Measurements from ENCODE around the gene ILKAP. TPM values are rescaled to one million over a fixed set of nuclear protein-coding genes. Genes with fewer than 3 reads are reported as not detected.

ILKAP gene
- polyA plus RNA-seq, 3 donors, result 23.2 to 44.2 (median 29.3) TPM

GRCh38 chr2:238220892-238221521 is 17.5 kb upstream of the ILKAP start:
- intact Hi-C loops (cut with micrococcal nuclease), result no loop called here
- Histone ChIP-seq H3K4me2 (replicated peaks; ENCODE audit: extremely low read depth, low read length, poor library complexity, severe bottlenecking) (peak overlapping the region; percentile 30), H3K4me3 (replicated peaks in 1 of 3; ENCODE audit: low read depth in 2 of 3, low read length in 3 of 3) (peak overlapping the region in 1 of 3 experiments; percentile 8), H2AFZ (ENCODE audit: insufficient read depth, low read depth, low read length, poor library complexity, severe bottlenecking) (peak overlapping the region; percentile 41), H3K4me1 (ENCODE audit: control insufficient read depth in 1 of 2, insufficient read depth in 2 of 2, low read length in 2 of 2) (no peaks in the 10 kb centered on the region), H3K27me3 (ENCODE audit: control insufficient read depth in 2 of 2, insufficient read depth in 2 of 2, low read length in 2 of 2) (no peaks in the 10 kb centered on the region), H3K36me3 (replicated peaks in 1 of 2; ENCODE audit: control insufficient read depth in 1 of 2, insufficient read depth in 2 of 2, low read length in 2 of 2) (no peaks in the 10 kb centered on the region), H3K27ac (ENCODE audit: low read depth in 1 of 2, low read length in 2 of 2) (no peak overlapping the region), H3K79me2 (ENCODE audit: insufficient read depth, low read length) (no peaks in the 10 kb centered on the region), H3K9ac (ENCODE audit: insufficient read depth, low read length, poor library complexity, severe bottlenecking) (no peak overlapping the region), H4K20me1 (ENCODE audit: insufficient read depth, low read length) (no peaks in the 10 kb centered on the region), H3K9me3 (replicated peaks in 1 of 2; ENCODE audit: control insufficient read depth in 1 of 2, insufficient read depth in 1 of 2, low read length in 2 of 2) (peaks cover 0 to 5% of the 10 kb centered on the region in 2 donors)
- H3K27ac Mint-ChIP-seq, result peak overlapping the region in 1 of 7 donors; percentile 40
- peaks cover 5 to 17% of the 10 kb centered on the region in 2 donors for H3K36me3 Mint-ChIP-seq
- 90% methylated on average over 12 of the region's 23 CpGs for WGBS (ENCODE audit: insufficient coverage)
- TF ChIP-seq CTCF (IDR thresholded peaks at IDR 0.05), result no peak
- H3K27me3 Mint-ChIP-seq (ENCODE audit: low read depth in 3 of 3), result peaks cover 3 to 10% (median 5%) of the 10 kb centered on the region in 3 donors
- peak overlapping the region; percentile 11 to 59 for H3K4me3 Mint-ChIP-seq
- no peak for DNase-seq
- no peaks in the 10 kb centered on the region for H3K4me1 Mint-ChIP-seq
- H3K9me3 Mint-ChIP-seq, result peaks cover 0 to 5% (median under 1%) of the 10 kb centered on the region in 7 donors

DNA sequence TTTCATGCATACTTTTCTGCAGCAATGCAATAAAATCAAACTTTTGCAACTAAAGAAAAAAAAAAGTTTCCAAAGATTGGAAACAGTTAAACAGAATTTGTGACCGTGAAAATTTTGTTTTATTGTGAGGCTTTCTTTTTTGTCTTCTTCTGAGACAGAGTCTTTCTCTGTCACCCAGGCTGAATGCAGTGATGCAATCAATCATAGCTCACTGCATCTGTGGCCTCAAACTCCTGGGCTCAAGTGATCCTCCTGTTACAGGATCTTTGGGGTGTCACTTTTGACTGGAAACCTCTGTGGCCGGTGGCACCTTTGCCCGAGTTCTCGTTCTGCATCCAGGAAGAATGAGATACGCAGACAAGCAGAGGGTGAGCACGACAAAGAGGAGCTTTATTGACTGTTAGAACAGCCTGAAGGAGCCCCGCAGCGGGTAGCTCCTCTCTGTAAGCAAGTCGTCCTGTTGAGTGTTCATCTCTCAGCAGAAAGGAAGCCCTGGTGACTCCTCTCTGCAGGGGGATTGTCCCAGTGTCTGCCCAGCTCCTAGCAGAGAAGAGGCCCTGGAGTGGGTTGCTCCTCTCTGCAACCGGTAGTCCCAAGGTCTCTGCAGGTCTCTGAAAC is 16.9 kb upstream of the ILKAP start:
- Histone ChIP-seq H2AFZ (ENCODE audit: insufficient read depth, low read depth, low read length, poor library complexity, severe bottlenecking) (peak overlapping the region; percentile 41), H3K4me2 (replicated peaks; ENCODE audit: extremely low read depth, low read length, poor library complexity, severe bottlenecking) (no peak overlapping the region), H4K20me1 (ENCODE audit: insufficient read depth, low read length) (no peaks in the 10 kb centered on the region), H3K4me3 (replicated peaks in 1 of 3; ENCODE audit: low read depth in 2 of 3, low read length in 3 of 3) (no peak overlapping the region), H3K27me3 (ENCODE audit: control insufficient read depth in 2 of 2, insufficient read depth in 2 of 2, low read length in 2 of 2) (no peaks in the 10 kb centered on the region), H3K27ac (ENCODE audit: low read depth in 1 of 2, low read length in 2 of 2) (no peak overlapping the region), H3K9ac (ENCODE audit: insufficient read depth, low read length, poor library complexity, severe bottlenecking) (no peak overlapping the region), H3K4me1 (ENCODE audit: control insufficient read depth in 1 of 2, insufficient read depth in 2 of 2, low read length in 2 of 2) (no peaks in the 10 kb centered on the region), H3K9me3 (replicated peaks in 1 of 2; ENCODE audit: control insufficient read depth in 1 of 2, insufficient read depth in 1 of 2, low read length in 2 of 2) (no peaks in the 10 kb centered on the region), H3K36me3 (replicated peaks in 1 of 2; ENCODE audit: control insufficient read depth in 1 of 2, insufficient read depth in 2 of 2, low read length in 2 of 2) (no peaks in the 10 kb centered on the region), H3K79me2 (ENCODE audit: insufficient read depth, low read length) (no peaks in the 10 kb centered on the region)
- Mint-ChIP-seq H3K27ac (no peak overlapping the region), H3K27me3 (ENCODE audit: low read depth in 3 of 3) (peaks cover 4 to 8% (median 5%) of the 10 kb centered on the region in 3 donors), H3K4me1 (no peaks in the 10 kb centered on the region), H3K36me3 (peaks cover 3 to 12% of the 10 kb centered on the region in 2 donors), H3K4me3 (no peak overlapping the region), H3K9me3 (peaks cover 0 to 8% (median 0%) of the 10 kb centered on the region in 7 donors)
- TF ChIP-seq CTCF (IDR thresholded peaks at IDR 0.05), result no peak
- DNase-seq, result no peak
- intact Hi-C loops (cut with micrococcal nuclease), result no loop called here
- WGBS (ENCODE audit: insufficient coverage), result 92% methylated on average over 9 of the region's 10 CpGs

Measured in CD14-positive monocyte (primary cell).